Measurements from ENCODE around the gene LCE1B. TPM values are rescaled to one million over a fixed set of nuclear protein-coding genes. Genes with fewer than 3 reads are reported as not detected.

Gene LCE1B
- total RNA-seq, 2 donors from 2014 or later, result not detected

- no peaks in the 10 kb centered on the region for H3K36me3 Mint-ChIP-seq (ENCODE audit: low read depth)
- no peaks in the 10 kb centered on the region for H3K27me3 ChIP-seq (ENCODE audit: control insufficient read depth, insufficient read depth, low read length, poor library complexity, severe bottlenecking)
- H3K4me3 ChIP-seq (ENCODE audit: low read length), result no peak overlapping the region
- TF ChIP-seq CTCF (conservative IDR thresholded peaks at IDR 0.05), result no peak
- 45% methylated on average over 2 of the region's 2 CpGs; no CpG with 5 or more reads in 1 of the 2 experiments for WGBS, 2 experiments (ENCODE audit: insufficient coverage in 1 of 2, insufficient read length in 1 of 2)
- H3K27me3 Mint-ChIP-seq (ENCODE audit: insufficient read depth), result no peaks in the 10 kb centered on the region
- no peaks in the 10 kb centered on the region for H3K36me3 ChIP-seq (ENCODE audit: control insufficient read depth, insufficient read depth, low read length)
- H3K4me3 Mint-ChIP-seq, result no peak overlapping the region
- DNase-seq, result no peak
- H3K27ac ChIP-seq (ENCODE audit: low read depth, low read length), result no peak overlapping the region
- H3K9me3 ChIP-seq (ENCODE audit: control insufficient read depth, low read length), result peaks cover 72% of the 10 kb centered on the region
- H3K27ac Mint-ChIP-seq, result no peak overlapping the region
- H3K9ac ChIP-seq (ENCODE audit: extremely low read depth, low read length, poor library complexity, severe bottlenecking), result no peak overlapping the region
- no peaks in the 10 kb centered on the region for H3K4me1 Mint-ChIP-seq
- H3K4me1 ChIP-seq (ENCODE audit: control insufficient read depth, insufficient read depth, low read length), result no peaks in the 10 kb centered on the region
- peaks cover 80% of the 10 kb centered on the region for H3K9me3 Mint-ChIP-seq
These were observed 721 bp upstream of the LCE1B start for GRCh38 chr1:152811050-152811449.

GRCh38 chr1:152817309-152817708 lies 5.5 kb downstream of the LCE1B start:
- no peak for DNase-seq
- Histone ChIP-seq H3K4me3 (ENCODE audit: low read length) (no peak overlapping the region), H3K36me3 (ENCODE audit: control insufficient read depth, insufficient read depth, low read length) (no peaks in the 10 kb centered on the region), H3K4me1 (ENCODE audit: control insufficient read depth, insufficient read depth, low read length) (no peaks in the 10 kb centered on the region), H3K27ac (ENCODE audit: low read depth, low read length) (no peak overlapping the region), H3K9ac (ENCODE audit: extremely low read depth, low read length, poor library complexity, severe bottlenecking) (no peak overlapping the region), H3K9me3 (ENCODE audit: control insufficient read depth, low read length) (peaks cover 73% of the 10 kb centered on the region), H3K27me3 (ENCODE audit: control insufficient read depth, insufficient read depth, low read length, poor library complexity, severe bottlenecking) (no peaks in the 10 kb centered on the region)
- no peak for TF ChIP-seq CTCF (conservative IDR thresholded peaks at IDR 0.05)
- Mint-ChIP-seq H3K27me3 (ENCODE audit: insufficient read depth) (no peaks in the 10 kb centered on the region), H3K36me3 (ENCODE audit: low read depth) (peaks cover 2% of the 10 kb centered on the region), H3K4me1 (no peaks in the 10 kb centered on the region), H3K9me3 (peaks cover 77% of the 10 kb centered on the region), H3K4me3 (no peak overlapping the region), H3K27ac (no peak overlapping the region)
- WGBS, 2 experiments (ENCODE audit: insufficient coverage in 1 of 2, insufficient read length in 1 of 2), result 72 to 79% methylated on average over 6 of the region's 6 CpGs

- peaks cover 66% of the 10 kb centered on the region for H3K9me3 ChIP-seq (ENCODE audit: control insufficient read depth, low read length)
- WGBS, 2 experiments (ENCODE audit: insufficient coverage in 1 of 2, insufficient read length in 1 of 2), result 29 to 37% methylated on average over 2 to 4 of the region's 5 CpGs
- Mint-ChIP-seq H3K4me3 (no peak overlapping the region), H3K27me3 (ENCODE audit: insufficient read depth) (no peaks in the 10 kb centered on the region), H3K4me1 (no peaks in the 10 kb centered on the region), H3K36me3 (ENCODE audit: low read depth) (peaks cover 2% of the 10 kb centered on the region), H3K27ac (no peak overlapping the region), H3K9me3 (peaks cover 65% of the 10 kb centered on the region)
- no peak overlapping the region for H3K4me3 ChIP-seq (ENCODE audit: low read length)
- no peaks in the 10 kb centered on the region for H3K36me3 ChIP-seq (ENCODE audit: control insufficient read depth, insufficient read depth, low read length)
- no peaks in the 10 kb centered on the region for H3K4me1 ChIP-seq (ENCODE audit: control insufficient read depth, insufficient read depth, low read length)
- H3K9ac ChIP-seq (ENCODE audit: extremely low read depth, low read length, poor library complexity, severe bottlenecking), result no peak overlapping the region
- no peak for TF ChIP-seq CTCF (conservative IDR thresholded peaks at IDR 0.05)
- H3K27me3 ChIP-seq (ENCODE audit: control insufficient read depth, insufficient read depth, low read length, poor library complexity, severe bottlenecking), result no peaks in the 10 kb centered on the region
- no peak for DNase-seq
- no peak overlapping the region for H3K27ac ChIP-seq (ENCODE audit: low read depth, low read length)
These were observed 11.5 kb downstream of the LCE1B start for GRCh38 chr1:152823294-152823693.
